Endothelial cell (in vitro differentiated cells): ENCODE measurements around the gene PTPRM. TPM values are rescaled to one million over a fixed set of nuclear protein-coding genes. Genes with fewer than 3 reads are reported as not detected.

ENCODE experiments used
- DNase-seq: peaks from one replicate; pipeline ENCODE4 v3.0.0; 2021; ENCODE audit warnings: low spot score
- H3K27ac Mint-ChIP-seq: one replicate; pipeline ENCODE4 v1.8.0; 2021; ENCODE audit warnings: mixed read lengths, inconsistent platforms; ENCODE audit not compliant: unreplicated experiment
- H3K27me3 Mint-ChIP-seq: one replicate; pipeline ENCODE4 v1.8.0; 2021; ENCODE audit warnings: mild to moderate bottlenecking, moderate library complexity, mixed read lengths, inconsistent platforms; ENCODE audit not compliant: unreplicated experiment
- H3K36me3 Mint-ChIP-seq: one replicate; pipeline ENCODE4 v1.8.0; 2021; ENCODE audit warnings: mild to moderate bottlenecking, low read depth, mixed read lengths, inconsistent platforms; ENCODE audit not compliant: unreplicated experiment
- H3K4me1 Mint-ChIP-seq: one replicate; pipeline ENCODE4 v1.8.0; 2021; ENCODE audit warnings: mild to moderate bottlenecking, mixed read lengths, inconsistent platforms; ENCODE audit not compliant: unreplicated experiment
- H3K4me3 Mint-ChIP-seq: one replicate; pipeline ENCODE4 v1.8.0; 2021; ENCODE audit warnings: mild to moderate bottlenecking, mixed read lengths, inconsistent platforms; ENCODE audit not compliant: unreplicated experiment
- H3K9me3 Mint-ChIP-seq: one replicate; pipeline ENCODE4 v1.8.0; 2021; ENCODE audit warnings: mixed read lengths, inconsistent platforms; ENCODE audit not compliant: unreplicated experiment
- CTCF ChIP-seq: fragments of 200-600 bp; sonication (generic); IDR thresholded peaks from one replicate; pipeline ENCODE4 v1.5.0; 2021; ENCODE audit warnings: antibody characterized with exemption; ENCODE audit not compliant: unreplicated experiment
- total RNA-seq: library from RNA; stranded (reverse); fragmentation: NEBNext Ultra II Directional; extraction: Animal tissue kit (Norgen Biotek cat#: 25700); gene quantifications from one replicate; pipeline ENCODE4 v1.2.1, GENCODE V29; 2021; ENCODE audit not compliant: unreplicated experiment

Gene PTPRM
- total RNA-seq, 1 donor from 2014 or later: 284 TPM

- DNase-seq: no peak
- no peak overlapping the region for H3K27ac Mint-ChIP-seq
- H3K27me3 Mint-ChIP-seq: no peaks in the 10 kb centered on the region
- no peak for TF ChIP-seq CTCF
- peaks cover 10% of the 10 kb centered on the region for H3K4me1 Mint-ChIP-seq
- no peaks in the 10 kb centered on the region for H3K36me3 Mint-ChIP-seq
- no peaks in the 10 kb centered on the region for H3K9me3 Mint-ChIP-seq
- no peak overlapping the region for H3K4me3 Mint-ChIP-seq
Measured at GRCh38 chr18:7696780-7697179, 129.7 kb downstream of the PTPRM start.

- Mint-ChIP-seq H3K9me3 (no peaks in the 10 kb centered on the region), H3K27ac (no peak overlapping the region), H3K27me3 (no peaks in the 10 kb centered on the region)
Measured at GRCh38 chr18:7697306-7697705, 130.2 kb downstream of the PTPRM start.

GRCh38 chr18:7711495-7711894, 144.4 kb downstream of the PTPRM start:
- Mint-ChIP-seq H3K4me1 (no peaks in the 10 kb centered on the region), H3K9me3 (peaks cover 21% of the 10 kb centered on the region), H3K27me3 (peaks cover 7% of the 10 kb centered on the region), H3K36me3 (peaks cover 34% of the 10 kb centered on the region), H3K4me3 (no peak overlapping the region), H3K27ac (no peak overlapping the region)
- no peak for TF ChIP-seq CTCF
- DNase-seq: no peak

More at GRCh38 chr18:7697306-7697705, 130.2 kb downstream of the PTPRM start:
- no peak for DNase-seq
- H3K4me1 Mint-ChIP-seq: peaks cover 10% of the 10 kb centered on the region
- H3K36me3 Mint-ChIP-seq: no peaks in the 10 kb centered on the region
- no peak for TF ChIP-seq CTCF
- no peak overlapping the region for H3K4me3 Mint-ChIP-seq

- no peak overlapping the region for H3K27ac Mint-ChIP-seq
- H3K4me1 Mint-ChIP-seq: peaks cover 29% of the 10 kb centered on the region
- peaks cover 2% of the 10 kb centered on the region for H3K27me3 Mint-ChIP-seq
- TF ChIP-seq CTCF: no peak
- peaks cover 6% of the 10 kb centered on the region for H3K9me3 Mint-ChIP-seq
- no peak for DNase-seq
- no peak overlapping the region for H3K4me3 Mint-ChIP-seq
- no peaks in the 10 kb centered on the region for H3K36me3 Mint-ChIP-seq
Measured at GRCh38 chr18:7720395-7720794, 153.3 kb downstream of the PTPRM start.

GRCh38 chr18:7721532-7721931, 154.4 kb downstream of the PTPRM start:
- Mint-ChIP-seq H3K27ac (no peak overlapping the region), H3K27me3 (peaks cover 2% of the 10 kb centered on the region), H3K9me3 (no peaks in the 10 kb centered on the region), H3K4me1 (peaks cover 29% of the 10 kb centered on the region), H3K36me3 (no peaks in the 10 kb centered on the region), H3K4me3 (no peak overlapping the region)
- no peak for DNase-seq
- TF ChIP-seq CTCF: no peak
